ENCODE measurements around the gene ALDH9A1. TPM values are rescaled to one million over a fixed set of nuclear protein-coding genes. Genes with fewer than 3 reads are reported as not detected.

Gene ALDH9A1
- total and polyA plus RNA-seq, 2 of the 8 experiments (the other 6 are each of a cell fraction or from before 2014, with no cell fraction given): 57.6 to 63.8 TPM

DNA sequence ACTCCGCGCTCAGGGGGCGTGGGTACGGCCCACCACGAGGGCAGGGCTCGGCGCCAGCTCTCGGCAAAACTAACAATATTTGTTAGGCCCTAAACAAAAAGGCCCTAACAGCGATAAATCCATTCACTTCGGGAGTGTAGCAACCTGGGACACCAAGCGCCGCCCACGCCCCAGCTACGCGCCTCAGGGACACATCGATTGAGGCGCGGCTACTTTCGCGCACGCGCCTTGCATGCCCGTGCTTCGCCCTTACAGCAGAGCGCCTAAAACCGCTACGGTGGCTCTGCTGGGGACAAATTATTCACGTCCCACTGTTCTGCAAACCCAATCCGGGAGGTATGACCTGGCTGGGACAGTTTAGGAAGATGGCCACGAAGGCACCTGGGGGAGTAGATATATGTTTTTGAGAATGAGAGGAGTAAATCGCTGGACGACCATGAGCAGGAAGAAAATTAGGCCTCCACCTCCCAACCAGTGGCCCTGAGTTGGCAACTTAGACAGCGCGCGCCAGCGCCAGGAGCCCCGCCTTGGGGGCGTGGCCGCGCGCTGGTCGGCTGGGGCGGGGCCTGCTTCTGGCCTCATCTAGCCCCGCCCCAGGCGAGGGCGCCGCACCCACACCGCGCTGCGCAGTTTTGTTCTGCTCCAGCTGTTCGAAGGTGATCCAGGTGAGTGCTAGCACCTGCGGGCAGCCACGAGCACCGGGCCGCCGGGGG, 67.6 kb downstream of the ALDH9A1 start, which contains the start of gene MGST3 (continued):
- TF ChIP-seq, protein P1, sequence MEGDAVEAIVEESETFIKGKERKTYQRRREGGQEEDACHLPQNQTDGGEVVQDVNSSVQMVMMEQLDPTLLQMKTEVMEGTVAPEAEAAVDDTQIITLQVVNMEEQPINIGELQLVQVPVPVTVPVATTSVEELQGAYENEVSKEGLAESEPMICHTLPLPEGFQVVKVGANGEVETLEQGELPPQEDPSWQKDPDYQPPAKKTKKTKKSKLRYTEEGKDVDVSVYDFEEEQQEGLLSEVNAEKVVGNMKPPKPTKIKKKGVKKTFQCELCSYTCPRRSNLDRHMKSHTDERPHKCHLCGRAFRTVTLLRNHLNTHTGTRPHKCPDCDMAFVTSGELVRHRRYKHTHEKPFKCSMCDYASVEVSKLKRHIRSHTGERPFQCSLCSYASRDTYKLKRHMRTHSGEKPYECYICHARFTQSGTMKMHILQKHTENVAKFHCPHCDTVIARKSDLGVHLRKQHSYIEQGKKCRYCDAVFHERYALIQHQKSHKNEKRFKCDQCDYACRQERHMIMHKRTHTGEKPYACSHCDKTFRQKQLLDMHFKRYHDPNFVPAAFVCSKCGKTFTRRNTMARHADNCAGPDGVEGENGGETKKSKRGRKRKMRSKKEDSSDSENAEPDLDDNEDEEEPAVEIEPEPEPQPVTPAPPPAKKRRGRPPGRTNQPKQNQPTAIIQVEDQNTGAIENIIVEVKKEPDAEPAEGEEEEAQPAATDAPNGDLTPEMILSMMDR (IDR thresholded peaks at IDR 0.05; ENCODE audit: control extremely low read depth in 1 of 3, insufficient read depth in 1 of 3, low read depth in 1 of 3, low read length in 3 of 3): no peak
- TF ChIP-seq YY1 (IDR thresholded peaks at IDR 0.05; ENCODE audit: low read depth, low read length): no peak
- peak in 1 of 2 experiments; percentile 78; a peak in 2 of 3 replicates for TF ChIP-seq POLR2A (IDR thresholded peaks at IDR 0.05; ENCODE audit: control extremely low read depth in 1 of 2, low read depth in 2 of 2, low read length in 2 of 2)
- TF ChIP-seq, protein P2, sequence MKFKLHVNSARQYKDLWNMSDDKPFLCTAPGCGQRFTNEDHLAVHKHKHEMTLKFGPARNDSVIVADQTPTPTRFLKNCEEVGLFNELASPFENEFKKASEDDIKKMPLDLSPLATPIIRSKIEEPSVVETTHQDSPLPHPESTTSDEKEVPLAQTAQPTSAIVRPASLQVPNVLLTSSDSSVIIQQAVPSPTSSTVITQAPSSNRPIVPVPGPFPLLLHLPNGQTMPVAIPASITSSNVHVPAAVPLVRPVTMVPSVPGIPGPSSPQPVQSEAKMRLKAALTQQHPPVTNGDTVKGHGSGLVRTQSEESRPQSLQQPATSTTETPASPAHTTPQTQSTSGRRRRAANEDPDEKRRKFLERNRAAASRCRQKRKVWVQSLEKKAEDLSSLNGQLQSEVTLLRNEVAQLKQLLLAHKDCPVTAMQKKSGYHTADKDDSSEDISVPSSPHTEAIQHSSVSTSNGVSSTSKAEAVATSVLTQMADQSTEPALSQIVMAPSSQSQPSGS (IDR thresholded peaks at IDR 0.05; ENCODE audit: low read length): no peak
- TF ChIP-seq TCF12 (IDR thresholded peaks at IDR 0.05; ENCODE audit: low read depth, low read length): 0 out of 2 replicates have a peak, but pooled peaks have one; percentile 49
- TF ChIP-seq TBP (IDR thresholded peaks at IDR 0.05; ENCODE audit: low read depth, low read length): peak; percentile 13; the same call in 1 of the 2 replicates
- TF ChIP-seq HDAC2 (IDR thresholded peaks at IDR 0.05; ENCODE audit: borderline replicate concordance in 1 of 2, low read depth in 2 of 2, low read length in 2 of 2): no peak
- TF ChIP-seq RBBP5 (IDR thresholded peaks at IDR 0.05; ENCODE audit: borderline replicate concordance, low read depth, low read length): peak; percentile 16; the same call in 1 of the 2 replicates
- peak; percentile 94 for TF ChIP-seq EGR1 (IDR thresholded peaks at IDR 0.05; ENCODE audit: borderline replicate concordance, low read depth, low read length)
- peak; percentile 56 for TF ChIP-seq TAF7 (optimal IDR thresholded peaks at IDR 0.05; ENCODE audit: borderline replicate concordance, low read depth, low read length)
- peak; percentile 68 for TF ChIP-seq KDM4A (IDR thresholded peaks at IDR 0.05; ENCODE audit: low read depth, low read length, severe bottlenecking)
- peak; percentile 66 for TF ChIP-seq POLR2AphosphoS5 (IDR thresholded peaks at IDR 0.05; ENCODE audit: low read depth, low read length)
- TF ChIP-seq TAF1 (IDR thresholded peaks at IDR 0.05; ENCODE audit: low read depth, low read length): peak; percentile 72
- peak; percentile 37 to 79; a peak in 1 of 4 replicates for TF ChIP-seq SIN3A (conservative IDR thresholded peaks at IDR 0.05 in 1 of 2, IDR thresholded peaks at IDR 0.05 in 1 of 2; ENCODE audit: low read depth in 1 of 2, low read length in 2 of 2)

Measured in H1 (cell line).